HG02973 (cell line): ENCODE measurements around the gene USP27X.

ENCODE experiments used
- ATAC-seq: cut with Tn5 transposase; IDR thresholded peaks from one replicate; pipeline ENCODE4 v1.9.1; 2021; ENCODE audit warnings: moderate library complexity; ENCODE audit not compliant: unreplicated experiment

Gene USP27X

DNA sequence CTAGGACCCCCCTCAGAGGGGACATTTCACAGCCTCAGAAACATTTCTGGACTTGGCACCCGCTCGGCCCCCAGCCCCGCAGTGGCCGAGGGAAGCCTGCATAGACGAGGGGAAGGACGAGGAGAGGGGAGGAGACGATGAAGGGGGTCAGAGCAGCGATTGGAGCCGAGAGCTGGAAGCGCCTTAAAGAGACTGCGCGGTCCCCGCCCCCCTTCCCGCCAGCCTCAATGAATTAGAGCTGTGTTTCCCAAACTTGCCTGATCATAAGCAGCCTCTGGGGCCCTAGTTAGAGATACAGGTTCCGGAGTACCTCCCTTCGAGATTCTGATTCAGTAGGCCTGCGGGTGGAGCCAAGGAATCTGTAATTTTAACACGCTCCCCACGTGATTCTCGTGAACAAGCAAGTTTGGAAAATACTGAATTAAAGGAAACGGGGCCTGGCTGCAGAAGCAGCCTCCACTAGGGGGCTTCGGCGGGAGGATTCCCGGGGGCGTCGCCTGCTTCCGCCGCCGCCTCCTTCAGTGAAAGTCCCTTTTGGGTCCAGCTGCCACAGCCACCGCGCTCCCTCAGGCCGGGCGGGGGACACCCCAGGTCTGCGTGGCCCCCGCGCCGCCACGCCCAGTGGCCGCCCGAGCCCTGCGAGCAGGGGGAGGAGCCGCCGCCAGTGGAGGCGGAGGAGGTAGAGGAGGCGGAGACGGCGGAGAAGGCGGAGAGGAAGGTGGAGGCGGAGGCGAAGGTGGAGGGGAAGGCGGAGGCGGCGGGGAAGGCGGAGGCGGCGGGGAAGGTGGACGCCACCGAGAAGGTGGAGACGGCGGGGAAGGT, at the start of gene USP27X:
USP27X (plus strand) TSS at position 651 of the 822 bp plus-strand sequence. CDS start 824 bp downstream, outside the sequence.
- peak; percentile 85 for ATAC-seq

- ATAC-seq: no peak
Measured at GRCh38 chrX:49838374-49838773, 40.9 kb upstream of the USP27X start.

DNA sequence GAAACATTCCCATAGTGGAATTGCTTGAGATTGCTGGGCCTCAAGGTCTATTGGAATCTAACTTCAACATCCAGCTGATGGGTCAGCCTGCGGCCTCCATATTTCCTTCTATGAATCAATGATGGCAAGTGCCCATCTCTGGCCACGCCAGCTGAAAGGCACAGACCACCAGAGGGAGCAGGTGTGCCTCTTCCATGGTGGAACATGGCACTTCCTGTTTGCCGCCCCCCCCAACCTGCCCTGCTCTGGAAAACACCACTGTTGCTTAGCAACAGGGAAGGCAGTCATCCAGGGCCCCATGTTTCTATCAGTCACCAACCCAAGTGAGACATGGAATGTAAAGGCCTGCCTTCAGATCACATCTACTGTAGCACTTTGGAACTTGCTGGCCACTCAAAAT, 38.6 kb upstream of the USP27X start:
- no peak for ATAC-seq

- no peak for ATAC-seq
Measured at GRCh38 chrX:49842621-49843020, 36.7 kb upstream of the USP27X start.

DNA sequence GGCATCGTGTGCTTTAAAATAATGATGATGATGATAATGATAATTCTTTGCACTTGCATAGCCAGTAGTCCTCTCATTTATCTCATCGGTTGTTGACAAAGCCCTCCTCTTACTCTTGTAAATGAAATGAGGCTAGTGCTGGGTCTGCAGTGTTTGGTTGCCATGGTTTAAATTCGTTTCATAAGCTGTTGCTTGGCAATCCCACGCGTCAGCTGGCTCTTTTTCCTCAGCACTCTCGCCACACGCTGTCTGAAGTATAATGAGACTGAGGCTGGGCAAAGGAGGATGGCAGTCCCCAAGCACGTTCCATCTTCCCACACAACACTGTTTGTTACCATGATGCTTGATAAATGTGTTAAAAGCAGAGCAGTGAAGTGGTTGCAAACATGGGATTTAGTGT, 34.7 kb upstream of the USP27X start:
- no peak for ATAC-seq

- ATAC-seq: no peak
Measured at GRCh38 chrX:49845701-49846403, 33.4 kb upstream of the USP27X start.

GRCh38 chrX:49846522-49846921, 32.8 kb upstream of the USP27X start:
- no peak for ATAC-seq

DNA sequence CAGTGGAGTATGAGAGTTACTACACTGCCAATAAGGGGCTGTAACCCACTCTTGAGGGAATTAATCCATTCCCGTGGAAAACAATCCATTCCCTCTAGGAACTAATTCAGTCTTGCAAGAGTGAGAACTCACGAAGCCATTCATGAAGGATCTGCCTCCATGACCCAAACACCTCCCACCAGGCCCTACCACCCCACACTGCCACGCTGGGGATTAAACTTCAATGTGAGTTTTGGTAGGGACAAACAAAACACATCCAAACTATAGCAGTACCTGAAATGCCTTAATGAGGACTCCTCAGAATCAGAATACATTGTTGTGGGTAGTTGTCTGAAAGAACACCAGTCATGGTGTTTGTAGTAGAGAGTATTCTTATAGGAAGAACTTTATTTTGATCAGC, 31.0 kb upstream of the USP27X start:
- ATAC-seq: no peak

GRCh38 chrX:49850028-49850427, 29.3 kb upstream of the USP27X start:
- ATAC-seq: no peak

- no peak for ATAC-seq
Measured at GRCh38 chrX:49853661-49854060, 25.6 kb upstream of the USP27X start.

- no peak for ATAC-seq
Measured at GRCh38 chrX:49856819-49857218, 22.5 kb upstream of the USP27X start.

- no peak for ATAC-seq
Measured at GRCh38 chrX:49858341-49858740, 20.9 kb upstream of the USP27X start.

GRCh38 chrX:49859491-49859890, 19.8 kb upstream of the USP27X start:
- ATAC-seq: no peak

DNA sequence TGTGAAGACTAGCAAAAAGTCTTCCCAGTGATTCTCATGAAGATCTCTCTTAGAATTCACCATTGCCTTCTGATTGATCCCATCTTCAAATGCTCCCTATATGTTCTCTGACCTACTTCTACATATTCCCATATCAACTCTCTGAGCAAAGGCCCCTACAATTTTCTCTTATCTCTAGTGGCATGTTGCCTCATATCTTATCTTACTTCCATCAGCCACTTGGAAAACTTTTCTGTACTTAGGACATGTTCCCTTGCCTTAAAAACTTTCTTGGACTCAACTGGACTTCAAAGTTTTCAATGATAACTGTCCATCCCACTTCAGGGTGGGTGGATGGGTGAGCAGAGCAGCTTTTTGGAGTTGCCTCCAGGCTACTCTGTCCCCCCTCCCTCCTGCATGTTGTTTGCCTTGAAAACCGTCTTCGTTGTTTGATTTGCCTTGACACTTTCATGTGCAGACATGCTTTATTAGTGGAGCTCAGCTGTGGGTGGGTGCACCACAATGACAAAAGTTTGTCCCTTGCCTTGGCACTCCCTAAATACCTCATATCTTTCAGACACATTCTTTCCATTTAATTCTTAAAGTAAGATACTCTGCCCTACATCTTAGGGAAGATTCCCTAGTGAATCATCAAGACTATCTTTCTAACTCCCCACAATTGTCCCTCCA, 18.3 kb upstream of the USP27X start:
- ATAC-seq: no peak

- no peak for ATAC-seq
Measured at GRCh38 chrX:49862093-49862492, 17.2 kb upstream of the USP27X start.

GRCh38 chrX:49868739-49869138, 10.5 kb upstream of the USP27X start:
- no peak for ATAC-seq

GRCh38 chrX:49876750-49877149, 2.5 kb upstream of the USP27X start:
- no peak for ATAC-seq

- ATAC-seq: no peak
Measured at GRCh38 chrX:49877397-49878101, 1.7 kb upstream of the USP27X start.

DNA sequence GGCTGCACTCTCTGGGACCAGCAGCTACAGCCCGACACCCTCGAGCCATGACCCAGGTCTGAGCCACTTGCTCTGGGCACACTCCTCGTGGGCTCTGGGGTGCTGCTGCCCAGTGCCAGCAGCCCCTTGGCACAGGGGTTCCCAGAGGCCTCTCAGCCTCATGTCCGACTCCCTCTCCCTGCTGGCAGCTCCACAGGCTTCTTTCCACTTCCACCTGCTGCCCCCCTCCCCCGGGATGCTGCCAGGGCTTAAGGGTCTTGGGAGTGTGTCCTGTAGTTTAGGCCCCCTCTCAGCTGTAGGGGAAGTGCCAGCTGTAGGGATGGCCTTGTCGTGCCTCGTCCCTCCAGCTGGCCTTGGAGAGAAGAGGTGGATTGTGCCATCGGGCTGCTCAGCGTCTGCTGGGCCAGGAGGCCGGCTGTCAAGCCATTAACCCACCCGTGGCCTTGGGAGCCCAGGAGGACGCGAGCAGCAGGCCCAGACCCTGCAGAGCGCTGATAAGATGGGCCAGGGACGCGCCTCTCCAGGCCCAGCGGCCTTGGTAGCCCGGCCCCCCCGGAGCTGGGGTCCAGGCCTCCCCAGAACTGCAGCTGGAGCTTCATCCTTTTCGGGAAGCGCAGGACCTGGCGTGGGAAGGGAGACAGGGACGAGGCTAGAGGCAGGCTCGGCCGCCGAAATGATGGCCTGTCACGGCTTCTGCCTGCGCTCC, 1.0 kb upstream of the USP27X start:
- no peak for ATAC-seq

DNA sequence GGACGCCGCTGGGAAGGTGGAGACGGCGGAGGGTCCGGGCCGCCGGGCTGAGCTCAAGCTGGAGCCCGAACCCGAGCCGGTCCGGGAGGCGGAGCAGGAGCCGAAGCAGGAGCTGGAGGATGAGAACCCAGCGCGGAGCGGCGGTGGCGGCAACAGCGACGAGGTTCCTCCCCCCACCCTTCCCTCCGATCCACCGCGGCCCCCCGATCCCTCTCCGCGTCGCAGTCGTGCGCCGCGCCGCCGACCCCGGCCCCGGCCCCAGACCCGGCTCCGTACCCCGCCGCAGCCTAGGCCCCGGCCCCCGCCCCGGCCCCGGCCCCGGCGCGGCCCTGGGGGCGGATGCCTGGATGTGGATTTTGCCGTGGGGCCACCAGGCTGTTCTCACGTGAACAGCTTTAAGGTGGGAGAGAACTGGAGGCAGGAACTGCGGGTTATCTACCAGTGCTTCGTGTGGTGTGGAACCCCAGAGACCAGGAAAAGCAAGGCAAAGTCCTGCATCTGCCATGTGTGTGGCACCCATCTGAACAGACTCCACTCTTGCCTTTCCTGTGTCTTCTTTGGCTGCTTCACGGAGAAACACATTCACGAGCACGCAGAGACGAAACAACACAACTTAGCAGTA, 483 bp downstream of the USP27X start:
- ATAC-seq: peak; percentile 13
